ENCODE measurements around the gene TOX3. TPM values are rescaled to one million over a fixed set of nuclear protein-coding genes. Genes with fewer than 3 reads are reported as not detected.

The TOX3 gene
- total RNA-seq, 1 experiment from 2014 or later: 20.2 TPM

DNA sequence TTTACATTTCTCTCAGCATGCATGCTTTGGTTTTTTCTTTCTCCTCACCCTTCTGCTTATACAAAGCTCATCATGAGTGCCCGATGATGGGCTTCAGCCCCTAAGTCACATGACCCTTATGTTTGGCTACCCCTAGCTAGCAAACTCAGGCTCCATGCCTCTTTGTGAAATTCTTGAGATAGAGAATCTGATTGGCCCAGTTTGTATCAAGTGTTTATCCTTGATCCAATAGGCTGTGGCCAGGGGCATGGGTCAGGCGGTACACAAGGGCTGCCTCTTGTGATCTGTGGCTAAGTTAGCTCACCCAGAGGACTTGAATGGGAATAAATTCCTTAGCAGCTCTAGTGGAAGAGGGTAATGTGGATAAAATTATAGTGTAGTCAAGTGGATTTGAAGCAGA, 11.5 kb upstream of the TOX3 start:
- CTCF ChIA-PET: interaction anchor here (1.1 to 2.7 kb wide), 2 partner anchors 10 to 367 kb away, joined by 3 to 13 read pairs; no protein-coding TSS in a partner anchor
- H3K4me1 Mint-ChIP-seq: peaks cover 43% of the 10 kb centered on the region
- H3K9me3 Mint-ChIP-seq: peaks cover 11% of the 10 kb centered on the region
- POLR2A ChIA-PET: no interaction called here
- ATAC-seq (no peak), DNase-seq (ENCODE audit: low spot score) (no peak)
- peaks cover 16% of the 10 kb centered on the region for H3K27me3 Mint-ChIP-seq (ENCODE audit: low read depth)
- TF ChIP-seq SOX15 (CRISPR knock-in tag; IDR thresholded peaks at IDR 0.05) (no peak), USF2 (CRISPR knock-in tag; IDR thresholded peaks at IDR 0.05) (peak; percentile 25; the same call in 1 of the 2 replicates)
- H3K27ac Mint-ChIP-seq: no peak overlapping the region
- H3K36me3 Mint-ChIP-seq: peaks cover 6% of the 10 kb centered on the region
- no peak overlapping the region for H3K4me3 Mint-ChIP-seq

DNA sequence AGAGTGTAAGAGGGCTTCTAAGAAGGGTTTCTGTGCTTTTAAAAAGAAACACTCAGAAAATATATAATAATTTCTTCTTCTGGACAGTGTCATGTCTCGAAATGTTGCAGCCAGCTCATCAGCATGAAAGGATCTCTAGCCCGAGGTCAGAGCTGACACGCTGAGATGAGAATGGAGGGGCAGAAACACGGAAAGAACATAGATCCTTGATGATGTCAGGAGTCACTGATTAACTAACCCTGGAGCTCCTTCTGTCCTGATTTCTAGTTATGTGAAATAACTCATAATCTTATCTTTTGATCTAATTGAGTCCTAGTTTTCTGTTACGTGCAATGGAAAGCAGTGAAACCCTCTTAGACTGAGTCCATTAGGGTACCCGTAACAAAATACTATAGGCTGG, 10.3 kb upstream of the TOX3 start:
- peaks cover 11% of the 10 kb centered on the region for H3K9me3 Mint-ChIP-seq
- peaks cover 48% of the 10 kb centered on the region for H3K4me1 Mint-ChIP-seq
- H3K36me3 Mint-ChIP-seq: peaks cover 6% of the 10 kb centered on the region
- no peak for ATAC-seq
- H3K4me3 Mint-ChIP-seq: no peak overlapping the region
- CTCF ChIA-PET: no interaction called here
- TF ChIP-seq ZNF263 (CRISPR knock-in tag; IDR thresholded peaks at IDR 0.05; ENCODE audit: low read depth) (no peak), KAT7 (CRISPR knock-in tag; IDR thresholded peaks at IDR 0.05; ENCODE audit: borderline replicate concordance) (no peak), ELF4 (CRISPR knock-in tag; IDR thresholded peaks at IDR 0.05; ENCODE audit: low read depth) (no peak), ZSCAN18 (CRISPR knock-in tag; IDR thresholded peaks at IDR 0.05) (no peak), ZNF219 (CRISPR knock-in tag; IDR thresholded peaks at IDR 0.05; ENCODE audit: borderline replicate concordance) (no peak)
- TF ChIP-seq, protein P1, sequence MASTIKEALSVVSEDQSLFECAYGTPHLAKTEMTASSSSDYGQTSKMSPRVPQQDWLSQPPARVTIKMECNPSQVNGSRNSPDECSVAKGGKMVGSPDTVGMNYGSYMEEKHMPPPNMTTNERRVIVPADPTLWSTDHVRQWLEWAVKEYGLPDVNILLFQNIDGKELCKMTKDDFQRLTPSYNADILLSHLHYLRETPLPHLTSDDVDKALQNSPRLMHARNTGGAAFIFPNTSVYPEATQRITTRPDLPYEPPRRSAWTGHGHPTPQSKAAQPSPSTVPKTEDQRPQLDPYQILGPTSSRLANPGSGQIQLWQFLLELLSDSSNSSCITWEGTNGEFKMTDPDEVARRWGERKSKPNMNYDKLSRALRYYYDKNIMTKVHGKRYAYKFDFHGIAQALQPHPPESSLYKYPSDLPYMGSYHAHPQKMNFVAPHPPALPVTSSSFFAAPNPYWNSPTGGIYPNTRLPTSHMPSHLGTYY (CRISPR knock-in tag; IDR thresholded peaks at IDR 0.05): no peak
- TF ChIP-seq, protein P2, sequence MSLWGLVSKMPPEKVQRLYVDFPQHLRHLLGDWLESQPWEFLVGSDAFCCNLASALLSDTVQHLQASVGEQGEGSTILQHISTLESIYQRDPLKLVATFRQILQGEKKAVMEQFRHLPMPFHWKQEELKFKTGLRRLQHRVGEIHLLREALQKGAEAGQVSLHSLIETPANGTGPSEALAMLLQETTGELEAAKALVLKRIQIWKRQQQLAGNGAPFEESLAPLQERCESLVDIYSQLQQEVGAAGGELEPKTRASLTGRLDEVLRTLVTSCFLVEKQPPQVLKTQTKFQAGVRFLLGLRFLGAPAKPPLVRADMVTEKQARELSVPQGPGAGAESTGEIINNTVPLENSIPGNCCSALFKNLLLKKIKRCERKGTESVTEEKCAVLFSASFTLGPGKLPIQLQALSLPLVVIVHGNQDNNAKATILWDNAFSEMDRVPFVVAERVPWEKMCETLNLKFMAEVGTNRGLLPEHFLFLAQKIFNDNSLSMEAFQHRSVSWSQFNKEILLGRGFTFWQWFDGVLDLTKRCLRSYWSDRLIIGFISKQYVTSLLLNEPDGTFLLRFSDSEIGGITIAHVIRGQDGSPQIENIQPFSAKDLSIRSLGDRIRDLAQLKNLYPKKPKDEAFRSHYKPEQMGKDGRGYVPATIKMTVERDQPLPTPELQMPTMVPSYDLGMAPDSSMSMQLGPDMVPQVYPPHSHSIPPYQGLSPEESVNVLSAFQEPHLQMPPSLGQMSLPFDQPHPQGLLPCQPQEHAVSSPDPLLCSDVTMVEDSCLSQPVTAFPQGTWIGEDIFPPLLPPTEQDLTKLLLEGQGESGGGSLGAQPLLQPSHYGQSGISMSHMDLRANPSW (CRISPR knock-in tag; conservative IDR thresholded peaks at IDR 0.05; ENCODE audit: low read depth): no peak
- POLR2A ChIA-PET: no interaction called here
- peaks cover 18% of the 10 kb centered on the region for H3K27me3 Mint-ChIP-seq (ENCODE audit: low read depth)
- no peak overlapping the region for H3K27ac Mint-ChIP-seq
- no peak for DNase-seq (ENCODE audit: low spot score)

DNA sequence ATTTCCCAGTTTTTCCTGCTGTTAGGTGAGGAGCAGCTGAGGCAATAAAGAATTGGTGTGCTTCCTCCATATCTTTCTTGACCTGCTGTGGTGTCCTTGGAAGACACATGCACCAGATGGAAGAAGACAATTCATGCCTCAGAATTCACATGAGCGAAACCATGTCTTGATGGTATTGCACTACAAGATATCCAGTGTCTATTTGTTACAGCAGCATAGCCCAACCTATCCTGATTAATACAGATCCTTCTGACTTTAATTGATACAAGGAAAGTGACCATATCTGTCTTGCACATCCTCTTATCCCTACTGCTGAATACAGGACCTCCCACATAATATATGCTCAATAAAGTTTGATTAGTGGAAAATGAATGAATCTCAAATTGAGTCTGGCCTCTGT, 9.1 kb upstream of the TOX3 start:
- H3K4me3 Mint-ChIP-seq: no peak overlapping the region
- no peak overlapping the region for H3K27ac Mint-ChIP-seq
- peaks cover 26% of the 10 kb centered on the region for H3K27me3 Mint-ChIP-seq (ENCODE audit: low read depth)
- H3K4me1 Mint-ChIP-seq: peaks cover 42% of the 10 kb centered on the region
- ATAC-seq: no peak
- no peak for DNase-seq (ENCODE audit: low spot score)
- peaks cover 6% of the 10 kb centered on the region for H3K36me3 Mint-ChIP-seq
- CTCF ChIA-PET: no interaction called here
- H3K9me3 Mint-ChIP-seq: peaks cover 11% of the 10 kb centered on the region
- POLR2A ChIA-PET: no interaction called here
- no peak for TF ChIP-seq ZNF317 (CRISPR knock-in tag; IDR thresholded peaks at IDR 0.05; ENCODE audit: borderline replicate concordance, low read depth)
- TF ChIP-seq FOXP4 (CRISPR knock-in tag; IDR thresholded peaks at IDR 0.05): no peak
- TF ChIP-seq, protein P3, sequence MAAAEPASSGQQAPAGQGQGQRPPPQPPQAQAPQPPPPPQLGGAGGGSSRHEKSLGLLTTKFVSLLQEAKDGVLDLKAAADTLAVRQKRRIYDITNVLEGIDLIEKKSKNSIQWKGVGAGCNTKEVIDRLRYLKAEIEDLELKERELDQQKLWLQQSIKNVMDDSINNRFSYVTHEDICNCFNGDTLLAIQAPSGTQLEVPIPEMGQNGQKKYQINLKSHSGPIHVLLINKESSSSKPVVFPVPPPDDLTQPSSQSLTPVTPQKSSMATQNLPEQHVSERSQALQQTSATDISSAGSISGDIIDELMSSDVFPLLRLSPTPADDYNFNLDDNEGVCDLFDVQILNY (CRISPR knock-in tag; IDR thresholded peaks at IDR 0.05): no peak
- no peak for TF ChIP-seq RORB (CRISPR knock-in tag; IDR thresholded peaks at IDR 0.05)
- TF ChIP-seq, protein P4, sequence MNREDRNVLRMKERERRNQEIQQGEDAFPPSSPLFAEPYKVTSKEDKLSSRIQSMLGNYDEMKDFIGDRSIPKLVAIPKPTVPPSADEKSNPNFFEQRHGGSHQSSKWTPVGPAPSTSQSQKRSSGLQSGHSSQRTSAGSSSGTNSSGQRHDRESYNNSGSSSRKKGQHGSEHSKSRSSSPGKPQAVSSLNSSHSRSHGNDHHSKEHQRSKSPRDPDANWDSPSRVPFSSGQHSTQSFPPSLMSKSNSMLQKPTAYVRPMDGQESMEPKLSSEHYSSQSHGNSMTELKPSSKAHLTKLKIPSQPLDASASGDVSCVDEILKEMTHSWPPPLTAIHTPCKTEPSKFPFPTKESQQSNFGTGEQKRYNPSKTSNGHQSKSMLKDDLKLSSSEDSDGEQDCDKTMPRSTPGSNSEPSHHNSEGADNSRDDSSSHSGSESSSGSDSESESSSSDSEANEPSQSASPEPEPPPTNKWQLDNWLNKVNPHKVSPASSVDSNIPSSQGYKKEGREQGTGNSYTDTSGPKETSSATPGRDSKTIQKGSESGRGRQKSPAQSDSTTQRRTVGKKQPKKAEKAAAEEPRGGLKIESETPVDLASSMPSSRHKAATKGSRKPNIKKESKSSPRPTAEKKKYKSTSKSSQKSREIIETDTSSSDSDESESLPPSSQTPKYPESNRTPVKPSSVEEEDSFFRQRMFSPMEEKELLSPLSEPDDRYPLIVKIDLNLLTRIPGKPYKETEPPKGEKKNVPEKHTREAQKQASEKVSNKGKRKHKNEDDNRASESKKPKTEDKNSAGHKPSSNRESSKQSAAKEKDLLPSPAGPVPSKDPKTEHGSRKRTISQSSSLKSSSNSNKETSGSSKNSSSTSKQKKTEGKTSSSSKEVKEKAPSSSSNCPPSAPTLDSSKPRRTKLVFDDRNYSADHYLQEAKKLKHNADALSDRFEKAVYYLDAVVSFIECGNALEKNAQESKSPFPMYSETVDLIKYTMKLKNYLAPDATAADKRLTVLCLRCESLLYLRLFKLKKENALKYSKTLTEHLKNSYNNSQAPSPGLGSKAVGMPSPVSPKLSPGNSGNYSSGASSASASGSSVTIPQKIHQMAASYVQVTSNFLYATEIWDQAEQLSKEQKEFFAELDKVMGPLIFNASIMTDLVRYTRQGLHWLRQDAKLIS (CRISPR knock-in tag; IDR thresholded peaks at IDR 0.05; ENCODE audit: borderline replicate concordance): no peak
- TF ChIP-seq SMAD3 (CRISPR knock-in tag; IDR thresholded peaks at IDR 0.05; ENCODE audit: borderline replicate concordance): no peak
- no peak for TF ChIP-seq TEAD4 (CRISPR knock-in tag; IDR thresholded peaks at IDR 0.05)
- TF ChIP-seq, protein P5, sequence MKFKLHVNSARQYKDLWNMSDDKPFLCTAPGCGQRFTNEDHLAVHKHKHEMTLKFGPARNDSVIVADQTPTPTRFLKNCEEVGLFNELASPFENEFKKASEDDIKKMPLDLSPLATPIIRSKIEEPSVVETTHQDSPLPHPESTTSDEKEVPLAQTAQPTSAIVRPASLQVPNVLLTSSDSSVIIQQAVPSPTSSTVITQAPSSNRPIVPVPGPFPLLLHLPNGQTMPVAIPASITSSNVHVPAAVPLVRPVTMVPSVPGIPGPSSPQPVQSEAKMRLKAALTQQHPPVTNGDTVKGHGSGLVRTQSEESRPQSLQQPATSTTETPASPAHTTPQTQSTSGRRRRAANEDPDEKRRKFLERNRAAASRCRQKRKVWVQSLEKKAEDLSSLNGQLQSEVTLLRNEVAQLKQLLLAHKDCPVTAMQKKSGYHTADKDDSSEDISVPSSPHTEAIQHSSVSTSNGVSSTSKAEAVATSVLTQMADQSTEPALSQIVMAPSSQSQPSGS (CRISPR knock-in tag; IDR thresholded peaks at IDR 0.05; ENCODE audit: borderline replicate concordance, low read depth): no peak
- TF ChIP-seq ZNF219 (CRISPR knock-in tag; IDR thresholded peaks at IDR 0.05; ENCODE audit: borderline replicate concordance): no peak

Measured in WTC11 (cell line).